WTC11 (cell line): ENCODE results near the gene PSD2. TPM values are rescaled to one million over a fixed set of nuclear protein-coding genes. Genes with fewer than 3 reads are reported as not detected.

Experiments
- ATAC-seq: fragments of 200-7000 bp; cut with Tn5 transposase; 2 replicates; pipeline ENCODE4 v1.10.0; 2021; ENCODE audit warnings: mild to moderate bottlenecking, moderate library complexity
- CTCF ChIA-PET: fragments of 300-600 bp; sonication (Branson Sonifier 250); formaldehyde crosslinking; loops from one replicate; lab custom pipeline; 2021; ENCODE audit warnings: antibody characterized with exemption; lab: Charles Lee
- POLR2A ChIA-PET: fragments of 350-600 bp; sonication (Branson Sonifier 250); formaldehyde crosslinking; loops from one replicate; lab custom pipeline; 2021; ENCODE audit warnings: antibody characterized with exemption; lab: Charles Lee
- DNase-seq: peaks from one replicate; pipeline ENCODE4 v3.0.0; 2021; ENCODE audit warnings: low spot score
- H3K27ac Mint-ChIP-seq: 2 replicates; pipeline ENCODE4 v1.8.0; 2021; ENCODE audit warnings: mixed read lengths
- H3K27me3 Mint-ChIP-seq: 2 replicates; pipeline ENCODE4 v1.8.0; 2021; ENCODE audit warnings: low read depth, mild to moderate bottlenecking, moderate library complexity, mixed read lengths
- H3K36me3 Mint-ChIP-seq: 2 replicates; pipeline ENCODE4 v1.8.0; 2021; ENCODE audit warnings: mixed read lengths
- H3K4me1 Mint-ChIP-seq: 2 replicates; pipeline ENCODE4 v1.8.0; 2022; ENCODE audit warnings: mixed read lengths
- H3K4me3 Mint-ChIP-seq: 2 replicates; pipeline ENCODE4 v1.8.0; 2021; ENCODE audit warnings: mild to moderate bottlenecking, moderate library complexity, mixed read lengths
- H3K9me3 Mint-ChIP-seq: 2 replicates; pipeline ENCODE4 v1.8.0; 2021; ENCODE audit warnings: mixed read lengths
- ATF3 ChIP-seq: sonication (generic); formaldehyde crosslinking; conservative IDR thresholded peaks from 2 replicates; pipeline ENCODE4 v1.8.1; 2022; ENCODE audit warnings: mild to moderate bottlenecking, missing genetic modification reagents
- ATF6 ChIP-seq: sonication (generic); formaldehyde crosslinking; IDR thresholded peaks from 2 replicates; pipeline ENCODE4 v1.8.1; 2023; ENCODE audit warnings: mild to moderate bottlenecking, missing genetic modification reagents
- E2F4 ChIP-seq: sonication (generic); formaldehyde crosslinking; IDR thresholded peaks from 2 replicates; pipeline ENCODE4 v1.8.1; 2022; ENCODE audit warnings: low read depth, mild to moderate bottlenecking, moderate library complexity, missing genetic modification reagents, borderline replicate concordance
- FOXK1 ChIP-seq: sonication (generic); formaldehyde crosslinking; IDR thresholded peaks from 2 replicates; pipeline ENCODE4 v1.8.0; 2022; ENCODE audit warnings: mild to moderate bottlenecking, moderate library complexity, missing genetic modification reagents
- GTF2I ChIP-seq: fragments of 250-450 bp; sonication (Bioruptor Pico); conservative IDR thresholded peaks from 2 replicates; pipeline ENCODE4 v1.4.0; 2021; ENCODE audit warnings: mild to moderate bottlenecking
- HMGA2 ChIP-seq: fragments of 250-450 bp; sonication (Bioruptor Pico); IDR thresholded peaks from 2 replicates; pipeline ENCODE4 v1.4.0; 2021; ENCODE audit warnings: mild to moderate bottlenecking, moderate library complexity
- HMGXB4 ChIP-seq: sonication (generic); formaldehyde crosslinking; IDR thresholded peaks from 2 replicates; pipeline ENCODE4 v1.8.1; 2023; ENCODE audit warnings: mild to moderate bottlenecking, moderate library complexity, missing genetic modification reagents
- MXD4 ChIP-seq: fragments of 250-450 bp; sonication (Bioruptor Pico); IDR thresholded peaks from 2 replicates; pipeline ENCODE4 v1.8.0; 2021; ENCODE audit warnings: mild to moderate bottlenecking, moderate library complexity, borderline replicate concordance
- NFATC4 ChIP-seq: fragments of 250-450 bp; sonication (Bioruptor Pico); IDR thresholded peaks from 2 replicates; pipeline ENCODE4 v1.9.0; 2021; ENCODE audit warnings: mild to moderate bottlenecking
- NFE2L1 ChIP-seq: sonication (generic); formaldehyde crosslinking; IDR thresholded peaks from 2 replicates; pipeline ENCODE4 v1.8.1; 2023; ENCODE audit warnings: missing genetic modification reagents
- PREB ChIP-seq: sonication (generic); formaldehyde crosslinking; IDR thresholded peaks from 2 replicates; pipeline ENCODE4 v1.8.1; 2022; ENCODE audit warnings: mild to moderate bottlenecking, missing genetic modification reagents, moderate library complexity, borderline replicate concordance
- PRRX2 ChIP-seq: fragments of 250-450 bp; sonication (Bioruptor Pico); IDR thresholded peaks from 2 replicates; pipeline ENCODE4 v1.8.0; 2021; ENCODE audit warnings: mild to moderate bottlenecking
- SP1 ChIP-seq: sonication (generic); formaldehyde crosslinking; conservative IDR thresholded peaks from 2 replicates; pipeline ENCODE4 v1.8.1; 2022; ENCODE audit warnings: missing genetic modification reagents
- TEAD1 ChIP-seq: sonication (generic); formaldehyde crosslinking; IDR thresholded peaks from 2 replicates; pipeline ENCODE4 v1.8.0; 2022; ENCODE audit warnings: mild to moderate bottlenecking, missing genetic modification reagents
- USF2 ChIP-seq: sonication (generic); formaldehyde crosslinking; IDR thresholded peaks from 2 replicates; pipeline ENCODE4 v1.8.1; 2023; ENCODE audit warnings: mild to moderate bottlenecking, missing genetic modification reagents, moderate library complexity
- ZBTB43 ChIP-seq: sonication (generic); formaldehyde crosslinking; IDR thresholded peaks from 2 replicates; pipeline ENCODE4 v1.8.1; 2023; ENCODE audit warnings: mild to moderate bottlenecking, missing genetic modification reagents
- ZMAT4 ChIP-seq: fragments of 250-450 bp; sonication (Bioruptor Pico); IDR thresholded peaks from 2 replicates; pipeline ENCODE4 v1.9.0; 2021; ENCODE audit warnings: mild to moderate bottlenecking
- ZNF121 ChIP-seq: sonication (generic); formaldehyde crosslinking; IDR thresholded peaks from 2 replicates; pipeline ENCODE4 v1.8.0; 2023; ENCODE audit warnings: missing genetic modification reagents
- ZNF232 ChIP-seq: sonication (generic); formaldehyde crosslinking; IDR thresholded peaks from 2 replicates; pipeline ENCODE4 v1.8.0; 2022; ENCODE audit warnings: mild to moderate bottlenecking, missing genetic modification reagents
- ZNF281 ChIP-seq: sonication (generic); formaldehyde crosslinking; IDR thresholded peaks from 2 replicates; pipeline ENCODE4 v1.8.0; 2023; ENCODE audit warnings: mild to moderate bottlenecking, missing genetic modification reagents
- ZNF396 ChIP-seq: fragments of 250-450 bp; sonication (Bioruptor Pico); IDR thresholded peaks from 2 replicates; pipeline ENCODE4 v1.8.0; 2021; ENCODE audit warnings: mild to moderate bottlenecking, moderate library complexity, borderline replicate concordance
- ZNF671 ChIP-seq: fragments of 250-450 bp; sonication (Bioruptor Pico); IDR thresholded peaks from 2 replicates; pipeline ENCODE4 v1.8.0; 2021; ENCODE audit warnings: mild to moderate bottlenecking
- total RNA-seq: library from RNA; stranded (reverse); gene quantifications from 3 replicates; pipeline ENCODE4 v1.2.3, GENCODE V29; 2021

PSD2 gene
- total RNA-seq, 1 experiment from 2014 or later, result 0.57 TPM

GRCh38 chr5:139783436-139783965, 12.1 kb upstream of the PSD2 start:
- no peak overlapping the region for H3K27ac Mint-ChIP-seq

GRCh38 chr5:139784488-139784887, 11.1 kb upstream of the PSD2 start:
- Mint-ChIP-seq H3K27ac (no peak overlapping the region), H3K4me1 (peaks cover 4% of the 10 kb centered on the region), H3K4me3 (no peak overlapping the region), H3K27me3 (peaks cover 45% of the 10 kb centered on the region), H3K36me3 (no peaks in the 10 kb centered on the region), H3K9me3 (no peaks in the 10 kb centered on the region)
- CTCF ChIA-PET, result interaction anchor here (1.1 to 4.9 kb wide), 2 partner anchors 8 to 19 kb away, joined by 3 to 95 read pairs; no protein-coding TSS in a partner anchor
- ATAC-seq (no peak), DNase-seq (no peak)
- POLR2A ChIA-PET, result no interaction called here
- TF ChIP-seq NFATC4 (CRISPR knock-in tag), result no peak
- TF ChIP-seq NFE2L1 (CRISPR knock-in tag), result no peak
- no peak for TF ChIP-seq GTF2I (CRISPR knock-in tag)
- TF ChIP-seq ZNF232 (CRISPR knock-in tag), result no peak
- no peak for TF ChIP-seq FOXK1 (CRISPR knock-in tag)
- TF ChIP-seq ZMAT4 (CRISPR knock-in tag), result no peak
- TF ChIP-seq ZBTB43, result no peak
- no peak for TF ChIP-seq HMGA2 (CRISPR knock-in tag)
- no peak for TF ChIP-seq USF2 (CRISPR knock-in tag)
- no peak for TF ChIP-seq ATF3 (CRISPR knock-in tag)
- TF ChIP-seq ATF6 (CRISPR knock-in tag), result no peak
- no peak for TF ChIP-seq ZNF396
- no peak for TF ChIP-seq PRRX2
- TF ChIP-seq E2F4, result no peak
- no peak for TF ChIP-seq PREB (CRISPR knock-in tag)
- TF ChIP-seq ZNF671, result no peak
- TF ChIP-seq TEAD1 (CRISPR knock-in tag), result no peak
- no peak for TF ChIP-seq HMGXB4 (CRISPR knock-in tag)
- TF ChIP-seq ZNF281 (CRISPR knock-in tag), result no peak

More at GRCh38 chr5:139783436-139783965, 12.1 kb upstream of the PSD2 start:
- ChIA-PET CTCF (interaction anchor here (1.1 to 1.6 kb wide), 2 partner anchors 8 to 185 kb away, joined by 7 to 8 read pairs; no protein-coding TSS in a partner anchor), POLR2A (interaction anchor here (0.6 to 0.7 kb wide), 2 partner anchors 196 to 258 kb away, joined by 3 to 4 read pairs; no protein-coding TSS in a partner anchor)
- ATAC-seq (no peak), DNase-seq (no peak)
- no peak for TF ChIP-seq MXD4
- TF ChIP-seq ZNF121 (CRISPR knock-in tag), result peak; percentile 52; the same call in 1 of the 2 replicates
- no peak for TF ChIP-seq SP1
- Mint-ChIP-seq H3K4me1 (no peaks in the 10 kb centered on the region), H3K4me3 (no peak overlapping the region), H3K36me3 (no peaks in the 10 kb centered on the region), H3K9me3 (no peaks in the 10 kb centered on the region), H3K27me3 (peaks cover 38% of the 10 kb centered on the region)
